ENCODE measurements around the gene MTM1.

DNA sequence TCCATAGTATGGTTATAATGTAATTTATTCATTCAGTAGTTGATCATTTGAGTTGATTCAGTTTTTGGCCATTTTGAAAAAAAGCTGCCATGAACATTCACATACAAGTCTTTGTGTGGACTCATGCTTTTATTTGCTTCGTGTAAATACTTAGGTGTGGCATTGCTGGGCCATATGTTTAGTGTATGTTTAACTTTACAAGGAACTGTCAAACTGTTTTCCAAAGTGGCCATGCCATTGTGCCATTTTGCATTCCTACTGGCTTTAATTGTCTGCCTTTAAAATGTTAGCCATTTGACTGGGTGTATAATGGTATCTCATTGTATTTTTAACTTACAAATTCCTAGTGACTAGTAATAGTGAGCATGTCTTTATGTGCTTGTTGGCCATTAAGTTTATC, 8.8 kb downstream of the MTM1 start:
- TF ChIP-seq POLR2AphosphoS5 (IDR thresholded peaks at IDR 0.05; ENCODE audit: low read depth, low read length), result no peak
- TF ChIP-seq, protein P1, sequence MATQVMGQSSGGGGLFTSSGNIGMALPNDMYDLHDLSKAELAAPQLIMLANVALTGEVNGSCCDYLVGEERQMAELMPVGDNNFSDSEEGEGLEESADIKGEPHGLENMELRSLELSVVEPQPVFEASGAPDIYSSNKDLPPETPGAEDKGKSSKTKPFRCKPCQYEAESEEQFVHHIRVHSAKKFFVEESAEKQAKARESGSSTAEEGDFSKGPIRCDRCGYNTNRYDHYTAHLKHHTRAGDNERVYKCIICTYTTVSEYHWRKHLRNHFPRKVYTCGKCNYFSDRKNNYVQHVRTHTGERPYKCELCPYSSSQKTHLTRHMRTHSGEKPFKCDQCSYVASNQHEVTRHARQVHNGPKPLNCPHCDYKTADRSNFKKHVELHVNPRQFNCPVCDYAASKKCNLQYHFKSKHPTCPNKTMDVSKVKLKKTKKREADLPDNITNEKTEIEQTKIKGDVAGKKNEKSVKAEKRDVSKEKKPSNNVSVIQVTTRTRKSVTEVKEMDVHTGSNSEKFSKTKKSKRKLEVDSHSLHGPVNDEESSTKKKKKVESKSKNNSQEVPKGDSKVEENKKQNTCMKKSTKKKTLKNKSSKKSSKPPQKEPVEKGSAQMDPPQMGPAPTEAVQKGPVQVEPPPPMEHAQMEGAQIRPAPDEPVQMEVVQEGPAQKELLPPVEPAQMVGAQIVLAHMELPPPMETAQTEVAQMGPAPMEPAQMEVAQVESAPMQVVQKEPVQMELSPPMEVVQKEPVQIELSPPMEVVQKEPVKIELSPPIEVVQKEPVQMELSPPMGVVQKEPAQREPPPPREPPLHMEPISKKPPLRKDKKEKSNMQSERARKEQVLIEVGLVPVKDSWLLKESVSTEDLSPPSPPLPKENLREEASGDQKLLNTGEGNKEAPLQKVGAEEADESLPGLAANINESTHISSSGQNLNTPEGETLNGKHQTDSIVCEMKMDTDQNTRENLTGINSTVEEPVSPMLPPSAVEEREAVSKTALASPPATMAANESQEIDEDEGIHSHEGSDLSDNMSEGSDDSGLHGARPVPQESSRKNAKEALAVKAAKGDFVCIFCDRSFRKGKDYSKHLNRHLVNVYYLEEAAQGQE (IDR thresholded peaks at IDR 0.05; ENCODE audit: insufficient read depth in 1 of 2, low read depth in 2 of 2, low read length in 2 of 2), result no peak
- no peak for TF ChIP-seq SIN3A (IDR thresholded peaks at IDR 0.05; ENCODE audit: borderline replicate concordance, insufficient read depth, low read length)
- no peak for TF ChIP-seq FOXP2 (optimal IDR thresholded peaks at IDR 0.05; ENCODE audit: borderline replicate concordance, extremely low read depth, extremely low read length, insufficient read depth)

Measured in PFSK-1 (cell line).